Measurements from ENCODE around the gene SLC22A23.

SLC22A23 gene

GRCh38 chr6:3406362-3406821, 50.5 kb downstream of the SLC22A23 start:
- DNase-seq (ENCODE audit: low read depth, low spot score), result no peak

- no peak for DNase-seq (ENCODE audit: low read depth, low spot score)
These were observed 51.2 kb downstream of the SLC22A23 start for GRCh38 chr6:3405679-3406078.

GRCh38 chr6:3405182-3405518, 51.7 kb downstream of the SLC22A23 start:
- DNase-seq (ENCODE audit: low read depth, low spot score), result no peak

- DNase-seq (ENCODE audit: low read depth, low spot score), result no peak
These were observed 53.3 kb downstream of the SLC22A23 start for GRCh38 chr6:3403238-3404173.

- DNase-seq (ENCODE audit: low read depth, low spot score), result no peak
These were observed 54.3 kb downstream of the SLC22A23 start for GRCh38 chr6:3402310-3403237.

- no peak for DNase-seq (ENCODE audit: low read depth, low spot score)
These were observed 56.7 kb downstream of the SLC22A23 start for GRCh38 chr6:3400162-3400561.

GRCh38 chr6:3398755-3399696, 57.8 kb downstream of the SLC22A23 start:
- DNase-seq (ENCODE audit: low read depth, low spot score), result no peak

- DNase-seq (ENCODE audit: low read depth, low spot score), result no peak
These were observed 58.7 kb downstream of the SLC22A23 start for GRCh38 chr6:3398165-3398562.

- DNase-seq (ENCODE audit: low read depth, low spot score), result no peak
These were observed 59.4 kb downstream of the SLC22A23 start for GRCh38 chr6:3397229-3398164.

GRCh38 chr6:3396503-3397180, 60.2 kb downstream of the SLC22A23 start:
- no peak for DNase-seq (ENCODE audit: low read depth, low spot score)

- no peak for DNase-seq (ENCODE audit: low read depth, low spot score)
These were observed 62.2 kb downstream of the SLC22A23 start for GRCh38 chr6:3394671-3395070.

- DNase-seq (ENCODE audit: low read depth, low spot score), result no peak
These were observed 63.0 kb downstream of the SLC22A23 start for GRCh38 chr6:3393836-3394202.

GRCh38 chr6:3392930-3393835, 63.7 kb downstream of the SLC22A23 start:
- no peak for DNase-seq (ENCODE audit: low read depth, low spot score)

GRCh38 chr6:3391902-3392458, 64.9 kb downstream of the SLC22A23 start:
- DNase-seq (ENCODE audit: low read depth, low spot score), result no peak

GRCh38 chr6:3390698-3391097, 66.2 kb downstream of the SLC22A23 start:
- DNase-seq (ENCODE audit: low read depth, low spot score), result no peak

GRCh38 chr6:3389390-3390167, 67.3 kb downstream of the SLC22A23 start:
- DNase-seq (ENCODE audit: low read depth, low spot score), result no peak

- no peak for DNase-seq (ENCODE audit: low read depth, low spot score)
These were observed 68.1 kb downstream of the SLC22A23 start for GRCh38 chr6:3388786-3389185.

All from activated naive CD8-positive, alpha-beta T cell treated with anti-CD3 and anti-CD28 coated beads, Interleukin-2, amount 50 U/mL, for 16 hours (primary cell).